Measurements from ENCODE around the gene PLXND1. TPM values are rescaled to one million over a fixed set of nuclear protein-coding genes. Genes with fewer than 3 reads are reported as not detected.

PLXND1 gene
- total RNA-seq, 1 experiment from 2014 or later: 47.3 TPM

GRCh38 chr3:129587566-129588210 is 18.8 kb downstream of the PLXND1 start:
- Histone ChIP-seq H4K20me1 (ENCODE audit: insufficient read depth) (no peaks in the 10 kb centered on the region), H3K4me3 (replicated peaks in 1 of 2; ENCODE audit: low read depth in 1 of 2, low read length in 2 of 2) (no peak overlapping the region), H3K79me2 (ENCODE audit: insufficient read depth, low read length) (peaks cover 6% of the 10 kb centered on the region; the same call in 1 of the 2 replicates), H3K36me3 (ENCODE audit: control insufficient read depth in 1 of 2, insufficient read depth in 2 of 2, low read length in 2 of 2) (no peaks in the 10 kb centered on the region; a peak in 1 of 4 replicates), H3K9ac (ENCODE audit: low read length) (no peak overlapping the region), H3K9me2 (ENCODE audit: insufficient read depth) (no peaks in the 10 kb centered on the region), H3K9me3 (ENCODE audit: control insufficient read depth in 1 of 2, insufficient read depth in 1 of 2, low read depth in 1 of 2, low read length in 2 of 2) (no peaks in the 10 kb centered on the region), H3K27me3 (ENCODE audit: insufficient read depth, low read length) (no peaks in the 10 kb centered on the region), H3K4me2 (ENCODE audit: low read length) (no peak overlapping the region), H3K27ac (ENCODE audit: low read depth, low read length) (no peak overlapping the region), H3K4me1 (ENCODE audit: control insufficient read depth in 1 of 2, insufficient read depth in 2 of 2, low read length in 2 of 2) (no peaks in the 10 kb centered on the region), H2AFZ (ENCODE audit: low read depth, low read length, poor library complexity, severe bottlenecking) (no peak overlapping the region)
- ATAC-seq (no peak), DNase-seq (ENCODE audit: low read depth, low spot score) (no peak)
- TF ChIP-seq REST (IDR thresholded peaks at IDR 0.05; ENCODE audit: low read depth) (no peak), ZBTB33 (IDR thresholded peaks at IDR 0.05; ENCODE audit: extremely low read depth, insufficient replicate concordance, low read length) (no peak), SP1 (IDR thresholded peaks at IDR 0.05; ENCODE audit: low read depth) (no peak), POLR2A (IDR thresholded peaks at IDR 0.05; ENCODE audit: borderline replicate concordance, extremely low read depth, insufficient read depth, insufficient read length) (no peak), SIN3A (IDR thresholded peaks at IDR 0.05; ENCODE audit: low read depth) (no peak), CEBPB (IDR thresholded peaks at IDR 0.05; ENCODE audit: low read depth) (no peak), ZFX (IDR thresholded peaks at IDR 0.05) (no peak), POLR2AphosphoS5 (IDR thresholded peaks at IDR 0.05; ENCODE audit: low read depth, low read length) (no peak), FOSL1 (IDR thresholded peaks at IDR 0.05; ENCODE audit: low read depth) (no peak), ELF1 (IDR thresholded peaks at IDR 0.05; ENCODE audit: borderline replicate concordance, low read depth) (no peak), EZH2 (IDR thresholded peaks at IDR 0.05) (no peak)
- no TSS peak for BruUV-seq (replicated peaks)
- CTCF ChIA-PET: no interaction called here
- POLR2A ChIA-PET: no interaction called here
- intact Hi-C loops (cut with micrococcal nuclease): no loop called here
- RAD21 ChIA-PET (ENCODE audit: low non-redundant PET in 1 of 2, low total read pairs in 2 of 2, uncharacterized antibody in 2 of 2, unreplicated experiment in 2 of 2): no interaction called here

All from HCT116 (cell line).